Activated naive CD4-positive, alpha-beta T cell (primary cell): Measurements from ENCODE around the gene RAB7B.
A peak's percentile ranks its signal among the peaks of the same experiment; 100 is the strongest.
"Not testable (repeated sequence)": the region's sequence is repeated elsewhere in the genome, so short reads cannot be mapped to it uniquely, and the experiment has no call there.

Experiments used
- DNase-seq, 4 experiments: peaks; one replicate each; lab custom pipeline; 2025; lab: John Stamatoyannopoulos, UW

Gene RAB7B

GRCh38 chr1:205996641-205997040 lies 6.6 kb downstream of the RAB7B start:
- not testable (repeated sequence) for DNase-seq

- DNase-seq: no peak
These were observed 8.8 kb downstream of the RAB7B start for GRCh38 chr1:205994346-205994745.

GRCh38 chr1:205993068-205993467 lies 10.1 kb downstream of the RAB7B start:
- DNase-seq: no peak

GRCh38 chr1:205992218-205992882 lies 10.8 kb downstream of the RAB7B start:
- DNase-seq: no peak

- no peak for DNase-seq
These were observed 12.0 kb downstream of the RAB7B start for GRCh38 chr1:205991237-205991636.

- no peak for DNase-seq
These were observed 13.0 kb downstream of the RAB7B start for GRCh38 chr1:205990226-205990625.

GRCh38 chr1:205989786-205990185 lies 13.4 kb downstream of the RAB7B start:
- DNase-seq: no peak

GRCh38 chr1:205988585-205988995 lies 14.6 kb downstream of the RAB7B start:
- no peak for DNase-seq

GRCh38 chr1:205986861-205987260 lies 16.3 kb downstream of the RAB7B start:
- no peak for DNase-seq

GRCh38 chr1:205986292-205986691 lies 16.9 kb downstream of the RAB7B start:
- DNase-seq: no peak

GRCh38 chr1:205985330-205986005 lies 17.7 kb downstream of the RAB7B start:
- DNase-seq: no peak

- DNase-seq: no peak
These were observed 19.1 kb downstream of the RAB7B start for GRCh38 chr1:205983925-205984725.

- no peak for DNase-seq
These were observed 21.9 kb downstream of the RAB7B start for GRCh38 chr1:205981257-205981656.

- DNase-seq: no peak
These were observed 22.8 kb downstream of the RAB7B start for GRCh38 chr1:205980237-205980870.

- DNase-seq: no peak
These were observed 23.9 kb downstream of the RAB7B start for GRCh38 chr1:205979301-205979700.

- DNase-seq: no peak
These were observed 24.5 kb downstream of the RAB7B start for GRCh38 chr1:205978676-205979075.

- DNase-seq: peak; percentile 20 to 70 (median 57)
These were observed 25.7 kb downstream of the RAB7B start for GRCh38 chr1:205977402-205978014.

- DNase-seq: no peak
These were observed 26.3 kb downstream of the RAB7B start for GRCh38 chr1:205976708-205977401.

- DNase-seq: no peak
These were observed 27.2 kb downstream of the RAB7B start for GRCh38 chr1:205976036-205976435.

GRCh38 chr1:205975387-205975998 lies 27.7 kb downstream of the RAB7B start:
- no peak for DNase-seq

GRCh38 chr1:205974712-205975111 lies 28.5 kb downstream of the RAB7B start:
- DNase-seq: no peak
